HCEC 1CT (cell line): ENCODE data around the gene LDB2.
A peak's percentile ranks its signal among the peaks of the same experiment; 100 is the strongest.

ENCODE experiments used
- DNase-seq: peaks from one replicate; pipeline ENCODE4 v3.0.0-alpha.2; 2017

The LDB2 gene

DNA sequence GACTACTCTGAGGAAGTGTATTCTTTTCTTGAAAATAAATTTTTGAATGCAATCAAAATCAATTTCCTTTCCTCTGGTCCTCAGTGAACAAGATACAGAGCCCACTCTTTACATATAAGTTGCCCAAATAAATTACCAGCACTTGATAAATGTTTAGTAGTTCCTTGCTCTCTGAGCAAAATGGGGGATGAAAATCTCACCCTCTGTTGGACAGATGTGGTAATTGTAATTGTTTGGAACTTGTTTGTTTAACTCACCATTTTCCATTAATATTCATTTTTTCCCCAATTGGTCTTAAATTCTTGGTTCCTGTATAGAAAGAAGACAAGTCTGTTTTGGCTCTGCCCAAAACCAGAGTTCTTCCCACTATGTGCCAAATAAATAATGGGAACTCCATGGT is 146.3 kb downstream of the LDB2 start:
- no peak for DNase-seq

DNA sequence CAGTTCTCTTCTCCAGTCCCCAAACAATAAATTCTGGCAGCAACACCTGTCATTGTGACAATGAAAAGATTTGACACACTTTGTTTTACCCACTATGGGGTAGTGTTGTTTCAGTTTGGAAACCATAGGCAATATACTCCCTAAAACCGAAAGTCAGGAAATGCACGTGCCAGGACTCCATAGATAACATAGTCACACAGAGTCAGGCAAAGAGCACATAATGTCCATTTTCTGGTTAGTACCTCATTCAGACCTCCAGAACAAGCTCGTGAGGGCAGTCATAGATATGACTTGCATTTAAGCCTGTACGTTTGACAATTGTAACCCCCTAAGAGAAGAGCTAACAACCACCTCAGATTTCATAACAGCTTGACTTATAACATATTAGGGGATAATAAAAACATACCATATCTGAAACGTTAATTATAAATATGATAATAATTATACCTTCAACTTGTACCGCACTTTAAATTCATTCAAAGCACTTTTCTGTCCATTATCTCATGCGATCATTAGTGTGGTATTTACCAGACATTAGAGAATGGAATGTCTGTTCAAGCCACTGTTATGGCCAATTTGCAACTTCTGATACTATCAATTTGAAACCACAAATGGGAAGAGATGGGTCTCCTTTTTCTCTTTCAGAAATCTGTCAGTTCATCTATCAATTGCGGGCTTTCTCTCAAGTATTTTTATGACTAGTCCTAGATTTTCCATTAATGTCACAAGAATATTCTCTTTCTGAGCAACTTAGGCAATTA is 147.4 kb downstream of the LDB2 start:
- DNase-seq: no peak

DNA sequence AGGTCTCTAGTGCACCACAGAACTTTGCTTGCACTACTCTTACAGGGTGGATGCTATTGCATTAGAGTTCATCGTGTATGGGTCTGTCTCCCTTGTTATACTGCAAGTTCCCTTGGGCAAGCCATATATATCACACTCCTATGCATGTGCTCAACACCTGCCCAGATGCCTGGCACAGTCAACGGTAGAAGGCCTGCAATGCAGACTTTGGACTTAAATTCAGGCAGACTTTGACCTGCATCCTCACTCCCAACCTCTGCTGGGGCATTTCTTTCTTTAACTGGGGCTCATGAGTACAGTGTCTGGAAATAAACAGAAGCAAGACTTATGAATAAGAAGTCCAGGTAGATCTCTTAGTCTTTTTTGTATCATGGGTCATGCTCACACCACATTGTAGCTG is 148.2 kb downstream of the LDB2 start:
- no peak for DNase-seq

DNA sequence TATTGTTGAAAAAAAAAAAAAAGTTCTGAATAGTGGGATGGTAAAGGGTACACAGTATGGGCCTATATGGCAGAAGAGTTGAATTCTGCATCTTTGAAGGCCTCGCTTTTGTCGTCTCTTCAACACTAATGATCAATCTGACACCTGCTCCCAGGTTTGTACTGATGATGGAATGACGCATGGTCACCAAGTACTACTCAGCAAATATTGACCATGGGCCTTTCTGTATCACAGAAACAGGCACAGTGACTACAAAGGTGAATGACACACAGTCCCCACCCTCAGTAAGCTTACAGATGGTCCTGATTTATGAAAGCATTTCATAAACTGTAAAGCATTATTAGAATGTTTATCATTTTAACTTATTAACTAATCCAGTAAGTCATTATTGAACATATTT is 152.6 kb downstream of the LDB2 start:
- DNase-seq: no peak

DNA sequence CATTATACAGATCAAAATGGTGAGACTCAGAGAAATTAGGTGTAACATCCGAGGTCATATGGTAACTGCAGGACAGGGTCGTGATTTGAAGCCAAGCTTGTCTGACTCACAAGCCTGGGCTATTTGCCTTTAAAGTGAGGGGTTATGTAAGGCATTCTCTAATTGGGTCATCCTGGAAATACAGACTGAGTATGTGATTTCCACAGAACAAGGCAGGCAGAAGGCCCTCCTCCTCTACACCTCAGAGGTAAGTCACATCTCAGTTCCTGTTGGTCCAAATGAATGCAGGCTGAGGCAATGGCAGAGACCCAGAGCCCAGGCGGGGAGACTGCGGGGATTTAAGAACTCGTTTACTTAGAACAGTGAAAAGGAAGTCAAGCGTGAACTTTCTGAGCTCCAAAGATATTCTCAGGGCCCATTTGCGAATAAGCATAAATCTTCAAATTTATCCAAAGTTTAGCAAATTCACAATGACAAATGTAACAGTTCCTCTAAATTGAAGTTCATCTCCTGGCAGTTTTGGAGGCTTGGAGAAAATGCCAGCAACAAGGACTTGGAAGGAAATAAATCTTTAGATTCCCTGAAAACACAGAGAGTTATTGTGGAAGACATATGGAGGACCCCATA is 153.3 kb downstream of the LDB2 start:
- peak; percentile 62 for DNase-seq

DNA sequence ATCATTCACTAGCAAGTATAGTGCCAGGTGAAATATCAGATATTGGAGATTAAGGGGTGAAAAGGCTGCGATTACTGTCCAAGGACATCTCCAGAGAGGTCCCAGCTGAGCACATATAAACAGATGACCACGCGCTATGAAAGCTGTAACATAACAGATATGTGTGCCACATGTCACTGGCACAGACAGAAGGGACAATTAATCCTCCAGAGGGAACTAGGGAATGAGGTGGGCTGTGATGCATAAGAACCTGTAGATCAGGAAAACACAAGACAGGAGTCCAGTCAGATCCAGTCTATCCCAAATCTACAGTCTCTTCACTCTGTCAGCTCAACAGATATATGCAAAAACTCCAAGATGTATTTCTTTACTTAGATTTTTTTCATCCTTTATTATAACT is 157.2 kb downstream of the LDB2 start:
- no peak for DNase-seq

- DNase-seq: no peak
Observed at GRCh38 chr4:16739997-16740624, 158.3 kb downstream of the LDB2 start.

- DNase-seq: no peak
Observed at GRCh38 chr4:16738558-16738957, 159.9 kb downstream of the LDB2 start.

DNA sequence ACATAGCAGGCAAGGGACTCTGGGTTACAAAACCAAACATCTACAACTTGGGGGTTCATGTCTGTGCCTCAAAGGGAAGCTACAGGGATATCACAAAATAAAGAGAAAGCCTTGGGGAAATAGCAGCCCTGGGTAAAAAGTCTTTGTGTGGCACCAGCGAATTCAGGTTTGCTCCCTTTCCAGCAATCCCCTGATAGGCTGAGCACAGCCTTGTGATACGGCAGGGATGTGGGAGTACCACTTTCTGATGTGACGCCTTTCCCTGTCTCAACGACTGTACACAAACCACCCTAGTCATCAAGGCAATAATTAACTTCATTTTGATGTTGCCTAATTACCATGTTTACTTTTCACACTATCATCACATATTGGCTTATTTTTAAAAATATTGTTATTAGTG is 164.9 kb downstream of the LDB2 start:
- DNase-seq: no peak

DNA sequence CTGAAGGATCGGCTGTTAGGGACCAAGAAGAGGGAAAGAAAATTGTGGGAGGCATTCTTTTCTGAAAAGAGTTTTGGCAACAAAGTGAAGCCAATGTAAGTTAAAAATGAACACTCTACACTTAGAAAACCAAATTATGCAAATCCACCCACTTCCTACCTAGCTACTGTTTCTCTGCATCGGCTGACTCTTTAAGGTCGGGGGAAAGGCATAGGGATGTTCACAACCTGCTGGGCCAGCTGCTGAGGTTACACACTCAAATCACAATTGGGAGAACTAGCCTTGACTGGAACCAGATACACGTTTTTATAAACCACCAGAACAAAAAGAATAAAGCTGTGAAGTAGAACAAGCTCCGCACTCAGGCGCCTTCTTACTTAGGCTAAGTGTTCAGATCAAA is 165.7 kb downstream of the LDB2 start:
- no peak for DNase-seq

- no peak for DNase-seq
Observed at GRCh38 chr4:16731776-16732380, 166.6 kb downstream of the LDB2 start.

GRCh38 chr4:16730522-16731205 is 167.8 kb downstream of the LDB2 start:
- DNase-seq: no peak

GRCh38 chr4:16729336-16729735 is 169.1 kb downstream of the LDB2 start:
- no peak for DNase-seq

- no peak for DNase-seq
Observed at GRCh38 chr4:16728849-16729248, 169.6 kb downstream of the LDB2 start.

- no peak for DNase-seq
Observed at GRCh38 chr4:16728111-16728510, 170.3 kb downstream of the LDB2 start.

- DNase-seq: no peak
Observed at GRCh38 chr4:16727218-16727617, 171.2 kb downstream of the LDB2 start.

DNA sequence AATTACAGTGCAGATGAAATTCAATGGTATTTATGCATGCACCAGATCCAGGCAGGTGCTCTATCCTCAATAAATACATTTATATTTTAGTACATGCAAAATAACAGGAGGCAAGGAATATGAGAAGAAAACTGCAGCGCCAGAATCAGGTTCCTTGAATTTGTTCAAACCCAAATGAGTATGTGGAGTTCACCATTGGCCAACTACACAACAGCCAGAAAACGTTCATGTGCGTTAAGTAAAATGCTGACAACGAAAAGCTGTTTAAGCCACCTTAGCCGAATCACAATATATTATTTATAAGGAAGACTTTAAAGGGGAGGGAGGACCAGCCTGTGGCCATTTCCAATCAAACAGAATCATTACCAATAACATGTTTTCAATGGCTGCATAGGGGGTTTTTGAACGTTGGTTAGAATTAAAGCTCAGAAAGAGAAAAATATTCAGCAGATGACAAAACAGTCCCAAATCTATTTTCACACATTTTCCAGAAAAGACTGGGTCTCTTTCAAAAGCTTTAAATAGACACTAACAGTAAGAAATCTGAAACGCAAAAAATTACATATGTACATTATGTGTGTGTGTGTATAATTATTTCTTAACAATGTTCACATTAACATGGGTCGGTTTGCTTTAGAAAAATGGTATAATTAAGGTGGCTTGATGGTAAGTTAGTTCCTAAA is 171.9 kb downstream of the LDB2 start:
- DNase-seq: no peak

DNA sequence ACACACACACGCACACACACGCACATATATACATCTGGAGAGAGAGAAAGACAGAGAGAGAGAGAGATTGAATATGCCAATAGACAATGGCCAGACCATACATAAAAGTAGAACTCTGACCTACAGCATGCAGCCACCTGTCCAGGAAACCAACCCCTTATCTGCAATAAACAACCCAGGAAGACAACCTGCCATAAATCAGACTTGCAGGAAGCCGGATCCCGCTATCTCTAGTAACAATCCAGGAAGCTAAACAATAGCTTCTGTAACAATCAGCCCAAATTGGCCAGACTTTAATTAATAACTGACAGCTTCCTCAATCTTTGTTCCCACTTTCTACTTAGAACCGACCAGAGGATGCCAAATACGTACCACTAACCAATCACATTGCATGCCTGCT is 173.2 kb downstream of the LDB2 start:
- DNase-seq: no peak

GRCh38 chr4:16722416-16722815 is 176.0 kb downstream of the LDB2 start:
- DNase-seq: no peak

DNA sequence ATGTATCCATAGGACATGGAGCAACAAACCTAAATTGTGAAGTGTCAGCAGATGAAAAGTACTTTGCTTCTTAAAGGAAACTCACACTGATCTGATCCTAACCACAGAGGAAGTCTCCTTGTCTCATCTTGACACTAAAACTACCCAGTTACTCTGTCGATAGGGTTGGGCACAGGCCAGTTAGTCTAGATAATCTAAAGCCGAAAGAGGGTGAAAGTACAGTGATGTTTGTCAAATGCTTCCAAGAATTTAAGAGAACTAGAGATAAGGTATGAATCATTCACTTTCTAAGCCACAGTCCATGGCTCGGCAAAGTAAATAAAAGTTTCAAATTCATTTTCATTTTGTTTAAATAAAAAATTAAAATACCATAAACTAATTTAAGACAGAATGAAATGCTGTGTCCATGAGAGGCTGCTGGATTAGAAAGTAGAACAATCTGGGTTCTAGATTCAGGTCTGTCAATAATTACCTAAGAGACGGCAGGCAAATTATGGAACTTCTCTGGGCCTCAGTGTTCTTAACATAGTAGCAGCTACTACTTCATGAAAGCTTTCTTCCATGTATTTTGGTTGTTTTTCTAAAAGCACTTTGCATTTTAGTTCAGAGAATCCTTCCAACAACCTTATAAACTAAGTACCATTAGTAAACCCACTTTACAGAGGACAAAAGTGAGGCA is 176.7 kb downstream of the LDB2 start:
- peak; percentile 6 for DNase-seq

DNA sequence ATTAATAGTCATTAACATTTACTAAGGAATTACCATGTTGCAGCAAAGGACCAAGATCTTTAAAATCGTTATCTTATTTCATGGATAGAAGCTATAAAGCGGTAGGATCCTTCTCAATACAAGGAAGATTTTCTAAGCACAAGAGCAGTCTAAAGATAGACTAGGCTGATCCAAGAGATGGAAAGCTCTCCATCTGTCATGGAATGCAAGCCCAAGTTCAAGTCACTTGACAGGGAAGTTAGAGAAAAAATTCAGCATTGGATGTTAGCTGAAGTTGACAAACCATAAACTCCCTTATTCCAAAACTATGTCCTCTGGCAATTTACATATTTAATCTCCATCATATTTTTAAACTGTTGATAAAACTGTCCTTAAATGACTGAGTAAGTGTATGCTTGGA is 177.7 kb downstream of the LDB2 start:
- no peak for DNase-seq
